Measurements from ENCODE around the gene MGAT3.

The MGAT3 gene

GRCh38 chr22:39429186-39429585 is 27.6 kb upstream of the MGAT3 start:
- no peak for DNase-seq (ENCODE audit: low spot score)

DNA sequence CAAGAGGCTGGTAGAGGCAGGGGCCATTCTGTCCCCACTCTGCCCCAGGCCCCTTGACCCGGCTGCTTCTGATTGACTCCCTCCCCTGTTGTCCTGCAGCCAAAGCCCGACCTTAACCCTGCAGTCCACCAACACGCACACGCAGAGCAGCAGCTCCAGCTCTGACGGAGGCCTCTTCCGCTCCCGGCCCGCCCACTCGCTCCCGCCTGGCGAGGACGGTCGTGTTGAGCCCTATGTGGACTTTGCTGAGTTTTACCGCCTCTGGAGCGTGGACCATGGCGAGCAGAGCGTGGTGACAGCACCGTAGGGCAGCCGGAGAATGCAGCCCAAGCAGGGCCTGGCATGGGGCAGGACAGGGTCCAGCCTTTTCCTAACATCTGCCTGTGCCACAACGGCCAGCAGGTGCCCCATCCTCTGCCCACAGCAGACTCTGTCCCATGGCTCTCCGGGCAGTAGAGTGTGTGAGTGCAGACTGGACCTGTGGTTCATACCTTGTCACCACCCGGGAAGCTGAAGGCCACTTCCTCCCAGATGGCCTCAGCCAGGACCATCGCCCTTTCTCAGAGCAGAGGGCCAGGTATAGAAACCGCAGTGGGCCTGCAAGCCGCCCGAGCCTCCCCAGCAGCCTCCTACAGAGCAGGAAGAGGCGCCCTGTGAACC is 26.8 kb upstream of the MGAT3 start:
- DNase-seq (ENCODE audit: low spot score), result no peak

GRCh38 chr22:39430576-39431150 is 26.1 kb upstream of the MGAT3 start:
- no peak for DNase-seq (ENCODE audit: low spot score)

DNA sequence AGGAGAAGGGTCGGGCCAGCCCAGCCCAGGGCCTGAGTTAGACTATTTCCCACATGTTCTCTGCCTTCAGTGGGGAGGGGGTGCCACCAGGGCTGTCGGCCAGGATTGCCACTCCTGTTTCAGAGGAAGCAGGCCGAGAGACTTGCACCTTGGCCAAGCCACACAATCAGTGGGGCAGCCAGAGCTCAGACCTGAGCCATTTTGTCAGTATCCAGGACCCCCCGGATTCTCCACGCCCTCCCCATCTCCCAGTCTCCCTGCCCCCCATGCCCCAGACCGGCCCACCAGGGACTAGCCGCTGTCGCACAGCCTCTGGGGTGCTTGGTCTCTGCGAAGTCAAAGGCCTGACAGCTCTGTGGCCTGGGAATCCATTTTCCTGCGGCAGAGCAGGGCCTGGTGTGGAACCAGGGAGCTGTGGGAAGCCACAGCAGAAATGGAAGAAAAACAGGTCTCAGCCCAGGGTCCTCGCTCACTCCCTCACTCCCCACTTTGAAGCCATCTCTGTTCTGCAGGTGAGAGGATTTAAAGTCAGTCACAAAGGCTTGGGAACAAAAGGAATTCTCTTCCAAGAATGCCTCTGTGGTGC is 25.5 kb upstream of the MGAT3 start:
- no peak for DNase-seq (ENCODE audit: low spot score)

GRCh38 chr22:39431821-39432251 is 25.0 kb upstream of the MGAT3 start:
- DNase-seq (ENCODE audit: low spot score), result no peak

DNA sequence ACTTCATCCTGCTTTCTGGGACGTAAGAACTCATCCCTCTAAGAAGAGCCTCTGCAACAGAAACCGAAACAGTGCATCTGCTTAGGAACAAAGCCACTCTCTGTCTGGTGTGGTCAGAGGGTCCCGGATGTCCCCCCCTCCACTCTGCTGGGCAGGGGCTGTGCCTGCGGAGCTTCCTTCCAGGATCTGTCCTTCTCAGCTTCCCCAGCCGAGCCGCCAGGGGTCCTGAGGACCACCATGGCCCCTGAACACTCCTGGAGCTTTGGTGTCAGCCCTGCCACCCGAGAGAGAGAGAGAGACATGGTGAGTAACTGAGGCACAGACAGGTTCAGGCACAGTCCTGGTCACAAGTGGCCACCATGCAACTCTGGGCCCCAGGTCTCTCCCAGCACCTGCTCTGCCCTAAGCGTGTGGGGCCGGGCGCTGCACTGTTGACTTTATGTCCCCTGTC is 24.4 kb upstream of the MGAT3 start:
- no peak for DNase-seq (ENCODE audit: low spot score)

- DNase-seq (ENCODE audit: low spot score), result no peak
These were observed 23.2 kb upstream of the MGAT3 start for GRCh38 chr22:39433476-39434242.

DNA sequence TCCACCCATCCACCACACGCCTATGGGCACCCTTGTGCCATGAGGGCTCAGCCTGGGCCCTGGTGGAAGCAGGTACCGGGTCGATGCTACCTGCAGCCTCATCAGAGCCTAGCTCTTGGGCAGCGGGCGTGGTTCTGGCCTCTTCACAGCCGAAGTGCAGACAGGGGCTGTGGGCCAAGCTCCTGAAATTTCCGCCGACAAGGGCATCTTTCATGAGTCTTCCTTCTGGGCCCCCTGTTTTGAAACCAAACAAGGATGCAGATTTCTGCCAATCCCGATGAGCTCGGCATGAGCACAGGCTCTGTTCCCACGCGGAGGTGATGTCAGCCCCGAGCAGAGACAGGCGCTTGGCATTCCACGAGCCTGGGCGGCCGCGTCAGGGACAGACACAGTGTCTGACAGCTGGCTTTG is 22.6 kb upstream of the MGAT3 start:
- DNase-seq (ENCODE audit: low spot score), result no peak

- DNase-seq (ENCODE audit: low spot score), result no peak
These were observed 22.1 kb upstream of the MGAT3 start for GRCh38 chr22:39434721-39435120.

GRCh38 chr22:39435616-39436015 is 21.2 kb upstream of the MGAT3 start:
- no peak for DNase-seq (ENCODE audit: low spot score)

GRCh38 chr22:39437791-39438704 is 18.8 kb upstream of the MGAT3 start:
- no peak for DNase-seq (ENCODE audit: low spot score)

- no peak for DNase-seq (ENCODE audit: low spot score)
These were observed 17.6 kb upstream of the MGAT3 start for GRCh38 chr22:39439170-39439569.

DNA sequence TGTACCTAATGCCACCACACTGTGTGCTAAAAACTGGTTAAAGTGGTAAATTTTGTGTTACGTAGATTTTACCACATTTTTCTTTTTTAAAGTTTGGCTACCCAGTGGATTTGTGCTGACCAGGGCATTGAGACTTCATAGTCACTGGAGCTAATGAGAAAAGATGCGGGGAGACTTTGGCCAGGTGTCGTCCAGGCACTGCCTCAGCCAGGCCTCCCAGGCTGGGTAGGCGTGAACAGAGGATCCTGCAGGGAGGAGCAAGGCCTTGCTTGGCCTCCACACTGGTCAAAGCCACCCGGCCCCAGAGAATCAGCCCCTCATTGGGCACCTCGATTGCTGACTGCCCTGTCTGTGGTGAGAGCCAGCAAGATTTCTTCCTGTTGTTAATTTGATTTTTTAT is 13.4 kb upstream of the MGAT3 start:
- no peak for DNase-seq (ENCODE audit: low spot score)

- DNase-seq (ENCODE audit: low spot score), result no peak
These were observed 12.5 kb upstream of the MGAT3 start for GRCh38 chr22:39444247-39444800.

DNA sequence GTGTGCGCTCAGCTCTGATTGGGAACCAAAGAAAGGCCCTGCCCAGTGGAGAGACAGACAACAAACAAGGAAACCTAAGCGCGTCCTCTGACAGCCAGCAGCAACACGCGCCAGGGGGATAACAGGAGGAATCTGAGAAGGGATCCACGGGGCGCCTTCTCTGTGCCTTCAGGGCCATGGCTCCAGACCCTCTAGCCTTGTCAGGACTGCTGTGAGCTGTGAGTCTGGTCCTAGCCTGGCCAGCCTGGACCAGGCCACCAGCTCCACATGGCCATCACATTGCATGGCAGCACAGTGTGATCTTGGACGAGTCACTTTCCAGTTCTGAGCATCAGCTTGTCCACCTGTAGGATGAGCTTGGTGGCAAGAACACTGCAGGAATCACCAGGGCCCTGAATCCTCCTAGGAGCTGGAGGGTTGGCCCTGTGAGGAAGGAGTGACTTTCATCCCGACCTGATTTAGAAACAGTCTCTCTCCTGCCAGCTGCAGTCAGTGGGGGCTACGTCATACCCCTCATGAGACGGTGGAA is 11.8 kb upstream of the MGAT3 start:
- DNase-seq (ENCODE audit: low spot score), result no peak

- DNase-seq (ENCODE audit: low spot score), result no peak
These were observed 11.1 kb upstream of the MGAT3 start for GRCh38 chr22:39445678-39446077.

DNA sequence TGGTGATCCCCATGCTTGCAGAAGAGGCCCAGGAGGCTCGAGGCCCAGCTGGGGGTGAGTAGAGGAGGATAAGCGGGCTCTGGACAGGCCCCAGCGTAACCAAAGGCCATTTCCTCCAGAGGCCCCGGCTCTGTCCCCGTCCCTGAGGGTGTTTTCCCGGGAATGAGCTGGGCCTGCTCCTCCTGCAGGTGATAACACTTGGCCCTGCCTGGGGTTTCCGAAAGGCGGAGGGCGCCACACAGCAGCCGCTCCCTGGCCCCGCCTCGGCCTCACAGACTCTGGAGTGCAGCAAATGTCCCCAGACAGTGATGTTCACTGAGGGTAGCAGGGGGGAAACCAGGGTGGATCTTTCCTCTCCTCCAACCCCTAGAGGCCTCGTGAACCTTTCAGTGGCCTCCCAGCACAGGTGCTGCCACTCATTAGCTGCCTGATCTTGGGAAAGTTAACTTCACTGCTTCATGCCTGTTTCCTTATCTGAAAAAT is 10.5 kb upstream of the MGAT3 start:
- DNase-seq (ENCODE audit: low spot score), result no peak

DNA sequence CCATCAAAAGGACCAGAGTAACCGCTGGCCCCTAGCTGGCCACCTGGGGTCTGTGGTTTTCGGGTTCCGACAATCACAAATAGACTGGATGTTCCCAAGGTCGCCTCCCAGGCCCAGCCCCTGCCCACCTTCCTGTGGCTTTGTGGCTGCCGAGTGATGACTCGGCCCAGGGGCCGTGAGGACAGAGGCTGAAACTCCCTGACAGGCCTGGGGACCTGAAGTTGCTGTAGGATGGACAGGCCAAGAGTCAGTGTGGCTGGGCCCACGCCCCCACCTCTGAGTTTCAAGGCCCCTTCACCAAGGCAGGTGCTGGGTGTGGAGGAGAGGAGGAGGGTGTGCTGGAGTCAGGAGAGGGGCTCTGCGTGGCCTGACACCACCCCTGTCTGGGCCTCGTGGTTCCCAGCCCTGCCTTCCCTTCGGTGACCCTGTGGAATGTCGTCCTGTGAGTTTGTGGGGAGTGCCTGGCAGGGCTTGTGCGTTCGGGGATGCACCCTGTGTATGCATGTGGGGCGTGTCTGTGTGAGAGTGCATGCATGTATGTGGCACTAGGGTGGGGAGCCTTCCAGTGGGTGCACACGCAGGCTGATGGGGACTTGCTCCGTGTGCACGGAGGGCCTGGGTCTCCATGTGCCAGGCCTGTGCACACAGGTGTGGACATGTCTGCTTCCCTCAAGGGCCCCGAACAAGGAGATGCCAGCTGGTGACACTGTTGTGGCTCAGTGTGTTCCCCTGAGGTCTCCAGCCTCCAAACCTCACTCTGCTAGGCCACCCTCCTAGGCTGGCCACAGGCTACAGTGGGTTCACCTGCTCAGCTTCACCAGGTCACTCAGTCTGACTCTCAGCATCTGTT is 8.4 kb upstream of the MGAT3 start:
- no peak for DNase-seq (ENCODE audit: low spot score)

DNA sequence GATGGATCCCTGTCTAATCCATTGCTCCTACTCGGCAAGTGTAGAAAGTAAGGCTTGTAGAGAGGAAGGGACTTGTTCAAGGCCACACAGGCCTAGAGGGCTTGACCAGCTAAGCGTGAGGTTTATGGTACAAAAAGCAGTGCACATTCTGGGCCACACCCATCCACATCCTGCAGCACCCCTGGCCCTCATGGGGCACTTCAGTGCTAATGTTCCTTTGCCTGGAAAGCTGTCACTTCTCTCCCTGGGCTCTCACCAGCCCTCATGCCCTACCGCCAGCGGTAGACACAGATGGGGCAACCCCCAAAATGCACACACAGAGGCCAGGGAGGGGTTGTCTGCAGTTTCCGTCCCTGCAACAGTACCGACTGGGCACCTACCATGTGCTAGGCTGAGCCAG is 7.1 kb upstream of the MGAT3 start:
- DNase-seq (ENCODE audit: low spot score), result no peak

Measured in CD4-positive, alpha-beta T cell treated with Interleukin-6 at 100 ng/mL for 8 hours (primary cell).